NCI-H524 treated with DMSO at 0.1 percent for 48 hours (cell line): ENCODE data around the gene LIPT2.

ENCODE experiments used
- DNase-seq: peaks from one replicate; lab custom pipeline; 2025; lab: John Stamatoyannopoulos, UW

The LIPT2 gene

GRCh38 chr11:74464746-74465145, 28.8 kb downstream of the LIPT2 start:
- DNase-seq: no peak

- DNase-seq: no peak
Observed at GRCh38 chr11:74463216-74463615, 30.3 kb downstream of the LIPT2 start.

- DNase-seq: no peak
Observed at GRCh38 chr11:74462631-74463030, 30.9 kb downstream of the LIPT2 start.

GRCh38 chr11:74462009-74462408, 31.5 kb downstream of the LIPT2 start:
- no peak for DNase-seq

- DNase-seq: no peak
Observed at GRCh38 chr11:74460481-74461154, 32.9 kb downstream of the LIPT2 start.

- DNase-seq: no peak
Observed at GRCh38 chr11:74460065-74460464, 33.5 kb downstream of the LIPT2 start.

- DNase-seq: no peak
Observed at GRCh38 chr11:74459584-74459983, 33.9 kb downstream of the LIPT2 start.

- no peak for DNase-seq
Observed at GRCh38 chr11:74457356-74457755, 36.2 kb downstream of the LIPT2 start.

- DNase-seq: peak; percentile 24
Observed at GRCh38 chr11:74453373-74453975, 40.0 kb downstream of the LIPT2 start.

GRCh38 chr11:74452366-74452765, 41.2 kb downstream of the LIPT2 start:
- DNase-seq: no peak

- DNase-seq: no peak
Observed at GRCh38 chr11:74450318-74450717, 43.2 kb downstream of the LIPT2 start.

GRCh38 chr11:74449369-74449931, 44.1 kb downstream of the LIPT2 start:
- peak; percentile 15 for DNase-seq

GRCh38 chr11:74447720-74448119, 45.8 kb downstream of the LIPT2 start:
- DNase-seq: no peak

GRCh38 chr11:74446532-74446938, 47.0 kb downstream of the LIPT2 start:
- no peak for DNase-seq

GRCh38 chr11:74444173-74444826, 49.2 kb downstream of the LIPT2 start:
- no peak for DNase-seq

- DNase-seq: peak; percentile 23
Observed at GRCh38 chr11:74443071-74443864, 50.3 kb downstream of the LIPT2 start.

GRCh38 chr11:74442636-74443035, 50.9 kb downstream of the LIPT2 start:
- no peak for DNase-seq
